ENCODE measurements around the gene ATAD3C.

DNA sequence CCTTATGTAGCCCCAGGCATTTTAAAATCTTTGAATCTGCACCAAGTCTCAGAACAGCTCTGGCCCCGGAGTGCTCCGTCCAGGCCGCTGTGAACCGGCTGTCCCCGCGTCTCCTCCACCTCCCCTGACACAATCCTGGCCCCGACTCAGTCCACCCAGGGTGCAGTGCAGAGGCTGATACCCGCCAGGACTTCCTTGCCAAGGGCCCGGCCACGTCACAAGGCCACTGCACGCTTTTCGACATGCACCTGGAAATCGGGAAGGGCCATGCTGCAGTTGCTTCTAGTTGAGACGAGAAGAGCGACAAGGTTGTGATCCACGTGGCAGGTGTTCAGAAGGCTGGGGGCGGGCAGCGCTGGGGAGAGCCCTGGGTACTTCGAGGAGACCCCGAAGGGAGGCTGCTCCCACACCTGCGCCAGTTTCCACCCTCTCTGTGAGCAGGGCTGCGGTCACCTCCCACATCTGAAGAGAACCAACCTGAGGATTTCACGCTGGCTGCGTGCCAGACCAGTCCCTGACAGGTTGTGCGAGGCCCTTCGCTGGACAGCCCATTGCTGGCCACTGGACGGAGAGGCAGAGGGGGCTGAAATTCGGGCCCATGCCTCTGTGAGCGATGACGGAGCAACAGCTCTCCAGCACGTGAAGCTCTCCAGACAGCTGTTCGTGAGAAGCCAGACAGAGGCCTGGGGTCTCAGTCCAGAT is 7.3 kb upstream of the ATAD3C start:
- TF ChIP-seq, protein P1, sequence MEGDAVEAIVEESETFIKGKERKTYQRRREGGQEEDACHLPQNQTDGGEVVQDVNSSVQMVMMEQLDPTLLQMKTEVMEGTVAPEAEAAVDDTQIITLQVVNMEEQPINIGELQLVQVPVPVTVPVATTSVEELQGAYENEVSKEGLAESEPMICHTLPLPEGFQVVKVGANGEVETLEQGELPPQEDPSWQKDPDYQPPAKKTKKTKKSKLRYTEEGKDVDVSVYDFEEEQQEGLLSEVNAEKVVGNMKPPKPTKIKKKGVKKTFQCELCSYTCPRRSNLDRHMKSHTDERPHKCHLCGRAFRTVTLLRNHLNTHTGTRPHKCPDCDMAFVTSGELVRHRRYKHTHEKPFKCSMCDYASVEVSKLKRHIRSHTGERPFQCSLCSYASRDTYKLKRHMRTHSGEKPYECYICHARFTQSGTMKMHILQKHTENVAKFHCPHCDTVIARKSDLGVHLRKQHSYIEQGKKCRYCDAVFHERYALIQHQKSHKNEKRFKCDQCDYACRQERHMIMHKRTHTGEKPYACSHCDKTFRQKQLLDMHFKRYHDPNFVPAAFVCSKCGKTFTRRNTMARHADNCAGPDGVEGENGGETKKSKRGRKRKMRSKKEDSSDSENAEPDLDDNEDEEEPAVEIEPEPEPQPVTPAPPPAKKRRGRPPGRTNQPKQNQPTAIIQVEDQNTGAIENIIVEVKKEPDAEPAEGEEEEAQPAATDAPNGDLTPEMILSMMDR (IDR thresholded peaks at IDR 0.05): no peak
- no peak for TF ChIP-seq EZH2 (IDR thresholded peaks at IDR 0.05)
- TF ChIP-seq EZH2phosphoT487 (IDR thresholded peaks at IDR 0.05): no peak

All from neural progenitor cell (in vitro differentiated cells).